Measurements from ENCODE around the gene KIF26B.

GRCh38 chr1:245397771-245398170 lies 243.0 kb downstream of the KIF26B start:
- TF ChIP-seq CTCF (conservative IDR thresholded peaks at IDR 0.05; ENCODE audit: low read depth, low read length) (no peak), EZH2 (IDR thresholded peaks at IDR 0.05; ENCODE audit: low read length, unreplicated experiment) (no peak)
